Stimulated activated naive CD4-positive, alpha-beta T cell (primary cell): ENCODE data around the gene ZNF778.
"Not testable (repeated sequence)": the region's sequence is repeated elsewhere in the genome, so short reads cannot be mapped to it uniquely, and the experiment has no call there.

ENCODE experiments used
- DNase-seq, 6 experiments: peaks; one replicate each; lab custom pipeline; 2025; lab: John Stamatoyannopoulos, UW

The ZNF778 gene

DNA sequence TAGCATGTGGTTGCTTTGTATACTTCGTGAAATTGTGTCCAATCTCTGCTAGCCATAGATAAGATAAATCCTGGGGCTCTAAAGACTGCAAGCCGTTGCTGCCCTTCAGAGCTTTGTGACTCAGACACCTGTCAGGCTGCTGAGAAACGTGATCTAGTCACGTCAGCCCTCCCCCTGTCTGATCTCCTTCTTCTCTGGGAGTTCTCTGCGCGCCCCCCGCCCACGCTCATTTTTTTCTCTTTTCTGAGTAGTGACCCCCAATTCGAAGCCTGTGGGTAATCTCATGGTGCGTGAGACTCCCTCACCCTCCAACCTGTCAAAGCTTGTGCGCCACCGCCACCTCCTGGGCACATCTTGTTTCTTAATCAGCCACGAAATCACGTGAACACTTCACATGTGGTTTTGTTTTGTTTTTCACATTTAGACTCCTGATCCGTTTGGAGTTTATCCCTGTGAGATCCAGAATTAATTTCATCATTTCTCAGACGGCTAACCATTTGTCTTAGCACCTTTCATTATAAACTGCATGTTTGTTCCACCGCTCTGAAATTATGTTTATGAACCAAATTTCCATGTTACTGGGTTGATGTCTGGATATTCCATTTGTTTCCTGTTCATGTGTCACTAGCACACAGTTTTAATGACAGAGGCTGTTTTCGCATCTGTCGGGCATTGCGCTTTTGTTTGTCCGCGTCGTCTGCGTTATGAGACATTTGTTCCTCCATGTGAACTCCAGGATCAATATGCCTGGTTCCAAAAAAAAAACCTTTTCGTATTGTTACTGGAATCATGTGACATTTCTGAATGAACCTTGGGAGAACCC is 977 bp upstream of the ZNF778 start:
- DNase-seq, result peak; percentile 69 to 84 (median 77)

DNA sequence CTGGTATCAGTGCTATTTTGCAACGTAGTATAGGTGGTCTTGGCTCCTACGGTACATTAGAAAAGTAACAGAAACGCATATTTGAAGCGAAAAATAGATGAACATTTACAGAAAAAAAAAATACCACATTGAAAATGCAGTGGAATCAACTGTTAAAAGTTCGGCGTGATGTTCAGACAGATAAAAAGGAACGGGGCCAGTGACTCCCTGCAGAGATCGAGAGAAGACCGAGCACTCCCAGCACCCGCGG is 440 bp upstream of the ZNF778 start:
- DNase-seq, result no peak

DNA sequence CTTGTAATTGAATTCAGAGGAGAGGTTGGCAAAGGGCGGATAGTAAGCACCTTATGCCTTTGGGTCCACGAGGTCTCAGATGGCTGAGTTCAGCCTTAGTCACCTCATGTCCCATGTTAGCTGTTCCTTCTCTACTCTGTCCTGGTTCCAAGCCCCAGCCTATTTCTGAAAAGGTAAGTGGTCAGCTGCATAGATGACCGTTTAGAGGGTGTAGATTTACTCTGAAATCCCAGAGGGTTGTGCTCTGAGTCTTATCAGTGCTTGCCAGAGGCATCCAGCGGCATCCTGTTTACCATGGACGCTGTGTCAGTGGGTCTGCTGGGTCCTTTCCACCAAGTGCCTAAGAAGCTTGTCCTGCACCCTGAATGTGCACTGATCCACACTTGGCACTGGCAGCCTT is 1.9 kb downstream of the ZNF778 start:
- DNase-seq, result no peak

DNA sequence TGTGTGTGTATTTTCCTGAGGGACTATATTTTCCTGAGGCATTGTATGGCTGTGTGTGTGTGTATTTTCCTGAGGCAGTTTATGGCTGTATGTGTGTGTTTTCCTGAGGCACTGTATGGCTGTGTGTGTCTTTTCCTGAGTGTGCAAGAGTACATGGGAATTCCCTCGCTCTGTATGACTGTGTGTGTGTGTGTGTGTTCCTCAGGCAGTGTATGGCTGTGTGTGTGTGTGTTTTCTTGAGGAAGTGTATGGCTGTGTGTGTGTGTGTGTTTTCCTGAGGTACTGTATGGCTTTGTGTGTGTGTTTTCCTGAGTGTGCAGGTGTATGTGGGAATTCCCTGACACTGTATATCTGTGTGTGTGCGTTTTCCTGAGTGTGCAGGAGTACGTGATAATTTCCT is 4.1 kb downstream of the ZNF778 start:
- DNase-seq, result no peak

DNA sequence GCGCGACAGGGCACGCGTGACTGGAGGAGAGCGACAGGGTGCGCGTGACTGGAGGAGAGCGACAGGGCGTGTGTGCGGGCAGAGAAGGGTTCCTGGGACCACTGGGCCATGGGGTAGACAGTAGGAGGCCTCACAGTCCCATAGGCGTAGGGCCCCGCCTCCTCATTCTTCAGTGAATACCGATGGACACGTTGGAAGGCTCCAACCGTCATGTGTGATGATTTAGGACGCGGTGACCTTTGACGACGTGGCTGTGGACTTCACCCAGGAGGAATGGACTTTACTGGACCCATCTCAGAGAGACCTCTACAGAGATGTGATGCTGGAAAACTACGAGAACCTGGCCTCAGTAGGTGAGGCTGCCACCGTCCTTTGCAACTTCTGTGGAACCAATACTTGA is 5.4 kb downstream of the ZNF778 start:
- no peak for DNase-seq

DNA sequence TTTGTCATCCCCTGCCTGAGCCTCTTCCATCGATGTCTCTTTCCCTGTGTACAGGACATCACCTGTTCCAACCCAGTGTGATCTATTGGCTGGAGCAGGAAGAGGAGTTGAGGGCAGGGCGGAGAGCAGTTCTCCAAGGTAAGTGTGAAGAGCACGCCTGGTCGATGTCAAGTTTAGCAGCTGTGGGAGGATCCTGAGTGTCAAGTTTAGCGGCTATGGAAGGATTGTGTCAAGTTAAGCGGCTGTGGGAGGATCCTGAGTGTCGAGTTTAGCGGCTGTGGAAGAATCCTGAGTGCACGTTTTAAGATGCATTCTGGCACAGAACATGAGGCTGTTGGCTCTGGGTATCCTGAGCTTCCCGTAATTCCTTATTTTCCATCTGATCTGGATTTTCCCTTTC is 7.2 kb downstream of the ZNF778 start:
- DNase-seq, result no peak

DNA sequence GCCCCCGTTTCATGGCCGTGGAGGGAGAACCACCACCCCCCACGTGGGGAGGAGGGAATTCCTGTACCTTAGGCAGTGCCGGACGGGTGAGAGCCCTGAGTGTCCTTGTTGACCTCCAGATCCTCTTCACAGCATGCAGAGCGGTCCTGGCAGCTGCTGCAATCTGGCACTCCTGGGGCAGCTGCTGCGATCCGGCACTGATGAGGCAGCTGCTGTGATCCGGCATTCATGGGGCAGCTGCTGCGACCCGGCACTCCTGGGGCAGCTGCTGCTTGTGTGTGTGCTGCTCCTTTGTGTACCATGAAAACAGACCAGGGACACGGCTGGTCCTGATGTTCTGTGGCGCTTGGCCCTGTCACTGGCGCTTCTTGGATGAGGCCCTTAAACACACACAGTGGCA is 12.8 kb downstream of the ZNF778 start:
- no peak for DNase-seq

DNA sequence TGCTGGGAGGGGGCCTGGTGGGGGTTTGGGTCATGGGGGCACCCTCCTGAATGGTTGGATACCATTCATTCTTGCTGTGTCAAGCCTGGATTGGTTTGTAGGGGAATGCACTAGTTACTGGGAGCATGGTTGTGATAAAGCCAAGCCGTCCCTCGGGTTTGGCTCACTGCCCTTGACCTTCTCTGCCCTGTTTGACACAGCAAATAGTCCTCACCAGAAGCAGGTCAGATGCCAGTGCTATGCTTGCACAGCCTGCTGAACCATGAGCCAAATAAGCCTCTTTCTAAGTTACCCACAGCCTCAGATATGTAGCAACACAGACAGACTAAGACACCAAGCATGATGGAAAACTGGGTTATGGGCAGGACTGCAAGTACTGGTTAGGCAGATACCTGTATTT is 14.6 kb downstream of the ZNF778 start:
- no peak for DNase-seq

DNA sequence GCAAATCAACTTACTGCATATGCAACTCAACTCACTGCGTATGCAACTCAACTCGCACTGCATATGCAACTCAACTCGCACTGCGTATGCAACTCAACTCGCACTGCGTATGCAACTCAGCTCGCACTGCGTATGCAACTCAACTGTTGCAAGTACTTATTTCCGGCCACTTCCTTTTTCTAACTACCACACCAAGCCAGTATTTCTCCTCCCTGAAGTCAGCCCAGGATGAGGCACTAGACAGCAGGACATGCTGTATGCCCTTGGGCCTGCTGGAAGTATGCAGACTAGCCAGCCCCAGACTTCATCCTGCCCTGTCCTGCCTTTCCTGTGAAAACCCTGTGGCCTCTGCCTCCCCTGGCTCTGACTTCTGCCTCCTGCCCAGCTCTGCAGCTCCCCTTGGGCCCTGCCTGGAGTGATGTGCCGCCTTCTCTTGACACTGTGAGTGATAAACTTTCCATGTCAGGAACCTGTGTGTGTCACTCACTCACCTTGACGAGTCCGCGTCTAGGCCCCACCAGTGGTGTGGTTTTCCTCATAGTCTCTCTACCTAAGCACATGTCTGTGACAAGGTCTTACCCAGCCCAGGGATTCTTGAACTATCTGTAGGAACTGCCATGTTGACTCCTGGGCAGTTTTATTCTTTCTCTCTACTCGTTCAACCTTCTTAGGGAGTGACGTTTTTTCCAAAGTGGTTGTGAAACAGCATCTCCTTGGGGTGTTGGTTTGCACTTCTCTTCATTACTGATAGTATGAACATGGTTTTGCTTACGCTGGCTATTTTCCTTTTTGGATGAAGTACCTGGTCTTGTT is 16.4 kb downstream of the ZNF778 start:
- no peak for DNase-seq

DNA sequence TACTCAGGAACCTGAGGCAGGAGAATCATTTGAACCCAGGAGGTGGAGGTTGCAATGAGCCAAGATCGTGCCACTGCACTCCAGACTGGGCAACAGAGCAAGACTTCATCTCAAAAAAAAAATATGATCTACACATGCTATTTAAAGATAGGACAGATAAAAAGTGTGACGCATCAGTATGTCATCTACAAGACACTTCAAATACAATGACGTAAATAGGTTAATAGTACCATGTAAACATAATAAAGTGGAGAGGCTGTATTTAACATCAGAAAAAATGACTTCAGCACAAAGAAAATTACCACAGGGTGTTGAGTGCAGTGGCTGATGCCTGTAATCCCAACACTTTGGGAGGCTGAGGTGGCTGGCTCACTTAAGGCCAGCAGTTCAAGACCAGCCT is 20.2 kb downstream of the ZNF778 start:
- no peak for DNase-seq

DNA sequence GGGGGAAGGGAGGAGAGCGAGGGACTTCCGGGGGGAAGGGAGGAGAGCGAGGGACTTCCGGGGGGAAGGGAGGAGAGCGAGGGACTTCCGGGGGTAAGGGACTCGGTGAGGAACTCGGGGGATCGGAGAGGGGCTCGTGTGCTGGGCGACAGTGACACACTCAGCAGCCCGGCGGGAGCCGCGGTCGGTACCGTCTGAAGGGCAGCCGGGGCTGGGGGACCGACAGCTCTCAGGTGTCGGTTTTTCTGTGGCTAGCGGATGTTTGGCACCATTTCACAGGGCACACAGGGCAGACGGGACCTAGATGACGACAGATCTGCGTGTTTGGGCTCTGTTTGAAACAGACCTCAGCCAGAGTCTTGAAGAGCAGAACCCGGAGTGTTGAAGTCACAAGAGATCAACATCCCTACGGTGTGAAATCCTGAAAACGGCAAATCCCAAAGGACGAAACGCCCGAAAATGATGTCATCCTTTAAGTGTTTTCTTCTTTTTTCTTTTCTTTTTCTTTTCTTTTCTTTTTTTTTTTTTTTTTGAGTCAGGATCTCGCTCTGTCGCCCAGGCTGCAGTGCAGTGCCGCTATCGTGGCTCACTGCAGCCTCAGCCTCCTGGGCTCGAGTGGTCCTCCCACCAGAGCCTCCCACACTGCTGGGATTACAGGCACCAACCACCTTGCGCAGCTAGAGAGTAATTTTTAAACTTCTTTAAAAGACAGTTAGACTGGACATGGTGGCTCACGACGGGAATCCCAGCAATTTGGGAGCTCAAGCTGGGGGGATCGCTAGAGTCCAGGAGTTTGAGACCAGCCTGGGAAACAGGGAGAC is 23.9 kb downstream of the ZNF778 start:
- DNase-seq, result peak; percentile 77 to 94 (median 89)

DNA sequence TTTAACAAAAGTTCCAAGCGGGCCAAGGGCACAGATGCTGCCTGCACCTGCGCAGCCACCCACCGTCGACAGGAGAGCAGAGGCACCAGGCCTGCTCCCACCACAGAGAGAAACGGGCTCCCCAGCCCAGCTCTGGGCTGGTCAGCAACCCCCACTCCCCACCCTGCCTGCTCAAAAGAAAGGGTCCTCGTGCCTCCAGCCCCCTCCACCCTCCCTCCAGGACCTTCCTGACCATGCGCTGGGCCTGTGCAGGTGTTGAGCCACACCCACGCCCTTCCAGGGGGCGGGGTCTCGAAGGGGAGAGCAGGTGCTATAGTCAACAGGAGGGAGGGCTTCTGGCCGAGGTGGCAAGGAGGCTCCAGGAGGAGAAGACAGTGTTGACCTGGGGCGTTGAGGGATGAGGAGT is 25.3 kb downstream of the ZNF778 start:
- DNase-seq, result no peak

DNA sequence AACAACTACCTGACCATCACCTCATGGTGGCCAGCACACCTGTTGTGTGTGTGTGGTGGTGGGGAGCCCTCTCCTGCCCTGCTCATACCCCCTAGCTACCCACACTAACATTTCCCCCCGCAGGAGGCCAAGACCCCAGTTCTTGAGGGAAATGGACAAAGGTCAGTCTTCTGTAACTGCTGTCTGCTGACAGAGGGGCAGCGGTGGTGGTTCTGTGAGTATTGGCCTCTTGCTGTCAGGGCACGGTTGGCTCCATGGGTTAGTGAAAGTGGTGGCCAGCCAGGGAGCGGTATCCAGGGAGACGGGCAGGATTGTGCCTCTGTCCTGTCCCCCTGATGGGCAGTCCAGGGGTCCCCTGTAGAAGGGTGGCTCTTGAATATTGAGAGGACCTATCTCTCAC is 26.2 kb downstream of the ZNF778 start:
- DNase-seq, result no peak

DNA sequence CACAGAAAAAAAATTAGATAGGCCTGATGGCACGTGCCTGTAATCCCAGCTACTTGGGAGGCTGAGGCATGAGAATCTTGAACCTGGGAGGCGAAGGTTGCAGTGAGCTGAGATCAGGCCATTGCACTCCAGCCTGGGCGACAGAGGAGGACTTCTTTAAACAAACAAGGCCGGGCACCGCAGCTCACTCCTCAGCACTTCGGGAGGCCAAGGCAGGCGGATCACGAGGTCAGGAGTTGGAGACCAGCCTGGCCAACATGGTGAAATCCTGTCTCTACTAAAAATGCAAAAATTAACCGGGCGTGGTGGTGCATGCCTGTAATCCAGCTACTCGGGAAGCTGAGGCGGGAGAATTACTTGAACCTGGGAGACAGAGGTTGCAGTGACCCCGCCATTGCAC is 26.8 kb downstream of the ZNF778 start:
- DNase-seq, result not testable (repeated sequence)

DNA sequence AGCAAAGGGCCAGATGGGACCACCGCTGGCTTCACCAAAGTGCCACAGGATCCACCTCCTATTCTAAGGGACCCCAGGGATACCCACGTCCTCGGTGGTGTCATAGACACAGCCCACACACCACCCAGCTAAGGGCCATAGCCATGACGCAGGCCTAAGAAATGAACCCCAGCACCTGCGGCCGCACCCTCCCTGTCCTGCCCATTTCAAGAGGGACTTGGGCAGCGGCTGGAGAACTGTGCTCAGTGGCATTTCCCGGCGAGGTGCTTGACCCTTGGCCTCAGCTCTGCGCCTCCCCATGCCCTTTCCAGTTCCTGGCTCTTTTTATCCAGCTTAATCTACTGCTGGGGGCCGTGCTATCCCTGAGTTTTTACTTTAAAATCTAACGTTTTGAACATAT is 27.3 kb downstream of the ZNF778 start:
- DNase-seq, result no peak

DNA sequence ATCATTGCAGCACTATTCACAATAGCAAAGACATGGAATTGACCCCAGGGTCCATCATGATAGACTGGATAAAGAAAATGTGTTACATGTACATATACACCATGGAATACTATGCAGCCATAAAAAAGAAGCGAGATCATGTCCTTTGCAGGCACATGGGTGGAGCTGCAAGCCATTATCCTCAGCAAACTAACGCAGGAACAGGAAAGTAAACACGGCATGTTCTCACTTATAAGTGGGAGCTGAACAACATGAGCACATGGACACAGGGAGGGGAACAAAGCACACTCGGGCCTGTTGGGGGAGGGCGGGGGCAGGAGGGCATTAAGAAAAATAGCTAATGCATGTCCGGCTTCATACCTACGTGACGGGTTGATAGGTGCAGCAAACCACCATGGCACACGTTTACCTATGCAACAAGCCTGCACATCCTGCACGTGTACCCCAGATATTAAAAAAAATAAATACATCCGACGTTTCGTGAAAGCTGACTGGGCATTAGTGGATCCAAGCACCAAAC is 28.9 kb downstream of the ZNF778 start:
- DNase-seq, result peak in 1 of 6 experiments; percentile 36

DNA sequence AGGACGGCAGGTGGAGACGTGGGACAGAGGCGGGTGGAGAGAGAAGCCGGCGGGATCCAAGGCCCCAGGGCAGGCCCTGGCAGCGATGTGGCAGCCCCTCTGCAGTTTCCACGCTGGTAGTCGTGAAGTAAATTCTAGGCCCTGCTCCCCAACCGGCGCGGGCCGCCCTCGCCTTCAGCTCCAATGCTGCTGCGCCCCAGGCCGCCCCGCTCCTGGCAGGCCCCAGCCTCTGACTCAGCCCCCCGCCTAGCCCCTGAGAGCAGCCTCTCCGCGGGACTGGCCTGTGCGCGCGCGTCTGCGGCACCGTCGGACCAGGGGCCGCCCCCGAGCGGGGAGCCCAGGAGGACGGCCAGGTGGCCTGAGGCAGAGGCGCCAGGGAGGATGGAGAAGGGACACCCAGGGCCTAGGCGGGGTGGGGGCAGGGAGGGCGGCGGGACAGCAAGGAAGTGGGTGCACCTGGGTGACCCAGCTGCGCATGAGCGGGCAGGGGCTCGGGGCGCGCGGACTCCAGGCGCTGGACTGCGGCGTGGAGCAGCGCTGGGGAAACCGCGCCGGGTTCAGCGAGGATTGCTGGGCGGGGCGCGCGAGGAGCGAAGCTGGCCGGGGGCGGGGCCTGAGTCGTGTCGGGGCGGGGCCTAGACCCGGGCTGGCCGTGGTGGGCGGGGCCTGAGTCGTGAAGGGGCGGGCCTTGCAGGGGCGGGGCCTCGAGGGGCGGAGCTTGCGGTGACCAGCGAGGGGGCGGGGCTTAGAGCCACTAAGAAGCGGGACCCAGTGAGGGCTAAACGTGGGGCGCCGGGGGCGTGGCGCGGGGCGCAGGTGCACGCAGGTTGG is 29.6 kb downstream of the ZNF778 start:
- peak; percentile 85 to 100 (median 96) for DNase-seq

DNA sequence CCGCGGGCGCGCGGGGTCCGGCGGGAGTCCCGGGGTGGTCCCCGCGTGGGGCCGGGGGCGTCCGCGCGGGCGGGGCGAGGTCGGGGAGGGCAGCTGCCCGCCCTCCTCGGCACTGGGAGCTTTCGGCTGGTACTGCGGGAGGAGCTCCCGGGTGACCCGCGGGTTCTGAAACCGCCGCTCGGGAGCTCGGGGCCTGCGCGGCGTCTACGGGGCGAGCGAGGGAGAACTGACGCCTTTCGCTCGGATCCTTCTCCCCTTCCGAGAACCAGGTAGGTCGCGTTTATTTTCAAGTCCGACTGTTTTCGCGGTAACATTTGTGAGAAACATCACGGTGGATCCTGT is 30.2 kb downstream of the ZNF778 start:
- DNase-seq, result not testable (repeated sequence)

DNA sequence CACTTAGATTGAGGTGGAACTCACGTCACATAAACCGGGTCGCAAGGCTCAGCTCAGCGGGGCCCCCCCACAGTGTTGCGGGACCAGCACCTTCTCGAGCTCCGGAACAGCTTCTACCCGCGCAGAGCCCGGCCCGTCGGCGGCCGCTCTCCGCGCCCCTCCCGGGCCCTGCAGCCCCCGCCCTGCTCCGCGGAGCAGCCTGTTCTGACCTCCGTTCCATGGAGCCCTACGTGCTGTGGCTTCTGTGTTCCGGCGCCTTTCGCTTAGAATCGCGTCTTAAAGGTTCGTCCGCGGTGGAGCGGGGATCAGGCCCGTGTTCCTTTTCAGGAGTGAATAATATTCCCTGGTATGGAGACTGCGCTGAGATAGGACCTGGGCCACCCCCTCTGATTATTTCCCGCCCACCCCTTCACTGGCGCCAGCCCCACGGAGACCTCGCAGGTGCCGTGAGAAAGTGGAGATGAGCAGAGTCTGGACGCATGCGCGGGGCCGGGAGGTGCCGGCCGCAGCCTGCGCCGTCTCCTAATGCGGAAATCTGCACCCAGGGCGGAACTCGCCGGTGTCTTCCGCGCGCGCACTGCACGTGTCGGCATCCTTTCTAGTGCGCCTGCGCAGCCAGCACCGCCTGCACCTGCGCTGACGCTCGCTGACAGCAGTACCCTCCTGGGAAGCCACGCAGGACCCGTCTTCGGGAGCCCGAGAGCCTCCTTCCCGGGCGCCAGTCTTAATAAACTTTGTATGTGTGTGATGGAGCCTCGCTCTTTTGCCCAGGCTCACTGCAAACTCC is 30.9 kb downstream of the ZNF778 start:
- peak in 3 of 6 experiments; percentile 16 to 53 (median 51) for DNase-seq

DNA sequence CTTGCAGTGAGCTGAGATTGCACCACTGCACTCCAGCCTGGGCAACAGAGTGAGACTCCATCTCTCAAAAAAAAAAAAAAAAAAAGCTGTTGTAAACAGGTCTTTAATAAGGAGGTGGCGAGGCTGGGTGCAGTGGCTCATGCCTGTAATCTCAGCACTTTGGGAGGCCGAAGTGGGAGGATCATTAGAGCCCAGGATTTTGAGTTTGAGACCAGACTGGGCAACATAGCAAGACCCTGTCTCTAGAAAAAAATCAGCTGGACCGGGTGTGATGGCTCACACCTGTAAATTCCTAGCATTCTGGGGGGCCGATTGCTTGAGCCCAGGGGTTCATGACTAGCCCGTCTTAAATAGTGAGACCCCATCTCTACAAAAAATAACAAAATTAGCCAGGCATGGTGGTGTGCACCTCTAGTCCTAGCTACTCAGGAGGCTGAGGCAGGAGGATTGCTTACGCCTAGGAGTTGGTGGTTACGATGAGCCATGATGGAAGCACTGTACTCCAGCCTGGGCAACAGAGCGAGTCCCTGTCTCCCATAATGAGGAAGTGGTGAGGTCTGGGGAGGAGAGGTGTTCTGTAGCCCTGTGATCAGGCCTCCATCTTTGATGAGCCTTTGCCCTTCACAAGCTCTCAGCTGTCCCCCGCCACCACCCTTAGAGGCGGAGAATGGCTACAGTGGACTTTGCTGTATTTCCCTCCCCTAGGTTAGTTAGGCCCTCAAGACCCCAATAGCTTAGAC is 36.2 kb downstream of the ZNF778 start:
- no peak for DNase-seq
